IPS-20b (cell line): Measurements from ENCODE around the gene TMPO.
"Not testable (repeated sequence)": the region's sequence is repeated elsewhere in the genome, so short reads cannot be mapped to it uniquely, and the experiment has no call there.

Experiments
- H3K27ac ChIP-seq: one replicate; pipeline ENCODE4 v1.5.1; 2013; ENCODE audit warnings: low read length
- H3K27me3 ChIP-seq: 2 replicates; pipeline ENCODE4 v1.6.1; 2013; ENCODE audit warnings: mild to moderate bottlenecking, low read length, inconsistent platforms; ENCODE audit not compliant: insufficient read depth
- H3K36me3 ChIP-seq: 2 replicates; pipeline ENCODE4 v1.6.1; 2013; ENCODE audit warnings: low read depth, mild to moderate bottlenecking, inconsistent platforms, low read length, moderate library complexity; ENCODE audit not compliant: insufficient read depth
- H3K4me1 ChIP-seq: 2 replicates; pipeline ENCODE4 v1.6.1; 2013; ENCODE audit warnings: mild to moderate bottlenecking, control low read depth, inconsistent platforms, low read length, moderate library complexity; ENCODE audit not compliant: insufficient read depth
- H3K4me3 ChIP-seq: 2 replicates; pipeline ENCODE4 v1.5.1; 2013; ENCODE audit warnings: mild to moderate bottlenecking, low read length, inconsistent platforms
- H3K9ac ChIP-seq: 2 replicates; pipeline ENCODE4 v1.6.1; 2013; ENCODE audit warnings: low read depth, mild to moderate bottlenecking, inconsistent platforms, low read length, moderate library complexity
- H3K9me3 ChIP-seq: 2 replicates; pipeline ENCODE4 v1.6.1; 2013; ENCODE audit warnings: mild to moderate bottlenecking, low read depth, low read length, inconsistent platforms; ENCODE audit not compliant: insufficient read depth

The TMPO gene

GRCh38 chr12:98488416-98488815, 27.0 kb upstream of the TMPO start:
- not testable (repeated sequence) for H3K27ac ChIP-seq, H3K27me3 ChIP-seq, H3K9me3 ChIP-seq, H3K9ac ChIP-seq, H3K4me3 ChIP-seq, H3K36me3 ChIP-seq
- H3K4me1 ChIP-seq = peaks cover 39% of the 10 kb centered on the region; the same call in 1 of the 2 replicates

GRCh38 chr12:98489176-98489575, 26.2 kb upstream of the TMPO start:
- Histone ChIP-seq H3K27ac (no peak overlapping the region), H3K9me3 (no peaks in the 10 kb centered on the region), H3K36me3 (no peaks in the 10 kb centered on the region), H3K4me3 (no peak overlapping the region), H3K4me1 (peaks cover 39% of the 10 kb centered on the region; the same call in 1 of the 2 replicates), H3K9ac (no peak overlapping the region; the same call in 1 of the 2 replicates), H3K27me3 (no peaks in the 10 kb centered on the region)

DNA sequence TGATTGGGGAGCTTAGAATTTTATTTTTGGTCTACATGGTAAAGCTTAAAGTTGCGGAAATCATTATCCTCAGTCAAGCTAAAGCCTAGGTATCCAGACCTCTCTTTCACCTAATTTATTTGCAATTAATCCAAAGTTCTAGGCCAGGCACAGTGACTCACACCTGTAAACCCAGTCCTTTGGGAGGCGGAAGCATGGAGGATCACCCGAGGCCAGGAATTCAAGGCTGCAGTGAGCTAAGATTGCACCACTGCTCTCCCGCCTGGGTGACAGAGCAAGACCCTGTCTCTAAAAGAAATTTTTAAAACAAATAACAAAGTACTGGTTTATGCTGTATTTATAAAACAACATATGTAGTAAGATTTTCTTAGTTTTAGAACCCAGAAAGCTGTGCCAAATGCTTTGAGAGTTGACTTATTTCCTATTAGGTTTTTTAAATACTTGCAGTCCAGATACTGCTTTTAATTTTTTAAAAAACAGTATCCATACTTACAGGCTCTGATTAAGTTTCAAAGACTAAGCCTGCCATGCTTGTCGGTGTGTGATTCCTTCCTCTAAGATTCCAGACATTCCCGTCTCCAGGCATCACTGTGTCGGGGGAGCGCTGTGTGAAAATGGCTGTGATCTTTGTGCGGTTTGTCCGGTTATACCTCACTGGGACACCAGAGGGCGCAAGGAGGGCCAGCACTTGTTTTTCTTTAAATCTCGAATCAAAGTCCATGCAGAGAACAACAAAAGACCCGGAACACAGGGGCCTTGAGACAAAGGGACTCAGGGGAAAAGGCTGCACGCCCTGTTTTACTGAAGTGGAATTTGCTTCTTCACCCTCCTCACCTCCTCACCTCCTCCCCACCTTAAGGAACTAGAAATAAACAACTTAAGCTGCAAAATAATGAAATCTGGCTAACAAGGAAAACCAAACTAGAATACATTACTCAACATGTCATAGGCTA, 24.6 kb upstream of the TMPO start:
- peak overlapping the region; percentile 92 for H3K27ac ChIP-seq

GRCh38 chr12:98492580-98493140, 22.7 kb upstream of the TMPO start:
- Histone ChIP-seq H3K27ac (no peak overlapping the region), H3K27me3 (no peaks in the 10 kb centered on the region), H3K9me3 (no peaks in the 10 kb centered on the region), H3K36me3 (no peaks in the 10 kb centered on the region), H3K4me1 (peaks cover 36% of the 10 kb centered on the region; the same call in 1 of the 2 replicates), H3K9ac (no peak overlapping the region), H3K4me3 (no peak overlapping the region)

More for the DNA sequence above, 24.6 kb upstream of the TMPO start:
- Histone ChIP-seq H3K36me3 (no peaks in the 10 kb centered on the region), H3K4me1 (peaks cover 37% of the 10 kb centered on the region; the same call in 1 of the 2 replicates), H3K9me3 (no peaks in the 10 kb centered on the region), H3K4me3 (peak overlapping the region; percentile 30; the same call in 1 of the 2 replicates), H3K9ac (peak overlapping the region; percentile 69; the same call in 1 of the 2 replicates), H3K27me3 (no peaks in the 10 kb centered on the region)

GRCh38 chr12:98501266-98501629, 14.1 kb upstream of the TMPO start:
- not testable (repeated sequence) for H3K27ac ChIP-seq, H3K4me3 ChIP-seq, H3K9ac ChIP-seq, H3K4me1 ChIP-seq, H3K27me3 ChIP-seq, H3K9me3 ChIP-seq, H3K36me3 ChIP-seq

- peak overlapping the region; percentile 70 for H3K27ac ChIP-seq
- H3K4me1 ChIP-seq = no peaks in the 10 kb centered on the region
- no peaks in the 10 kb centered on the region for H3K9me3 ChIP-seq
- peak overlapping the region; percentile 92 for H3K4me3 ChIP-seq
- H3K36me3 ChIP-seq = no peaks in the 10 kb centered on the region
- H3K9ac ChIP-seq = peak overlapping the region; percentile 94
- no peaks in the 10 kb centered on the region for H3K27me3 ChIP-seq
Measured at GRCh38 chr12:98503342-98503591, 12.1 kb upstream of the TMPO start.

- Histone ChIP-seq H3K27ac (peak overlapping the region; percentile 70), H3K4me3 (peak overlapping the region; percentile 92), H3K36me3 (no peaks in the 10 kb centered on the region), H3K9ac (peak overlapping the region; percentile 94), H3K27me3 (no peaks in the 10 kb centered on the region), H3K9me3 (no peaks in the 10 kb centered on the region), H3K4me1 (no peaks in the 10 kb centered on the region)
Measured at GRCh38 chr12:98503592-98504367, 11.6 kb upstream of the TMPO start.

GRCh38 chr12:98504368-98504617, 11.1 kb upstream of the TMPO start:
- peak overlapping the region; percentile 1 for H3K27ac ChIP-seq

GRCh38 chr12:98509063-98509462, 6.3 kb upstream of the TMPO start:
- Histone ChIP-seq H3K27ac (no peak overlapping the region), H3K9me3 (no peaks in the 10 kb centered on the region), H3K4me3 (no peak overlapping the region), H3K27me3 (no peaks in the 10 kb centered on the region), H3K9ac (no peak overlapping the region), H3K36me3 (no peaks in the 10 kb centered on the region), H3K4me1 (peaks cover 6% of the 10 kb centered on the region; the same call in 1 of the 2 replicates)

More at GRCh38 chr12:98504368-98504617, 11.1 kb upstream of the TMPO start:
- no peaks in the 10 kb centered on the region for H3K9me3 ChIP-seq
- H3K36me3 ChIP-seq = no peaks in the 10 kb centered on the region
- peak overlapping the region; percentile 94; the same call in 1 of the 2 replicates for H3K9ac ChIP-seq
- peaks cover 3% of the 10 kb centered on the region; the same call in 1 of the 2 replicates for H3K4me1 ChIP-seq
- H3K4me3 ChIP-seq = peak overlapping the region; percentile 92
- H3K27me3 ChIP-seq = no peaks in the 10 kb centered on the region

- H3K9ac ChIP-seq, H3K27me3 ChIP-seq, H3K9me3 ChIP-seq, H3K4me3 ChIP-seq, H3K36me3 ChIP-seq, H3K4me1 ChIP-seq, H3K27ac ChIP-seq: not testable (repeated sequence)
Measured at GRCh38 chr12:98511806-98512205, 3.6 kb upstream of the TMPO start.

DNA sequence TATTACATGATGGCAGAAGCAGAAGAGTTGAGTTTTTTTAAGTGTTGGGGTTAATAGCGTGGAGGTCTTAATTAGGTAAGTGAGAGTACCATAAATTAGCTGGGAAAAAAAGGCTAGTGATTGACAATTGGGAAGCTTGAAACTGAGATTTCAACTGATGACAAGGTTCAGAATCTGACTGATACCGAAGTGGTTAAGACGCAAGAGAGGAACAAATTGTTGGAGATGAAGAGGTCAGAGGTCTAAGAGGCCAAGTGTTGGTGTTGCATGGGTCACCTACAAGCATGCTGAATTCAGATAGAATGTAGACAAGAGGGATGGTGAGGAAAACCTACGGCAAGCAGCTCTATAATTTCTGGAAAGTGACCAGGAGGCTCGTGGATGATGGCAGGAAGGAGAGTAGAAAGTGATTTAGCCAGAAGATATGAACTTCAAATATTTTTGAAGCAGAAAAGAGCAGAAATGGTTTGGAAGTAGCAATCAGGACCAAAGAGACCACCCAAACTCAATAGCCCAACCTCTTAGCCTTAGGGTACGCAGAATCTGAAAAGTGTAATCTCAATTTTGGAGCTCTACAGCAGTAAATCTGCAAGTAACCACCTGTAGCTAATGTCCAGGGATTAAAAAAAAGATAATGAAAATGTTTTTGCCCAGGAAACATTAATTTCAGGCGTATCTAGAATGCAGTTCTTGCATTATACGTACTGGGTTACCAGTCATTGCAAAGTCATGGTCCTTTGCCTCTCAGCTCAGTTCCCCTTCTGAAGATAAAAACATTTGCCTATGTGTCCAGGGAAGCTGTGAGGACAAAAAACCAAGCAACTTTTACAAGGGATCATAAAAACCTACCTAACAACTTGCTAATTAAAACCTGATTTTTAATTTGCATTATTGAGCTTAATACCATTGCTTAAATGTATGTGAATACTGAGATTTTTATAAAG, 1.7 kb upstream of the TMPO start:
- H3K4me1 ChIP-seq = peaks cover 8% of the 10 kb centered on the region; the same call in 1 of the 2 replicates
- H3K27me3 ChIP-seq = no peaks in the 10 kb centered on the region
- no peak overlapping the region for H3K27ac ChIP-seq
- peaks cover 8% of the 10 kb centered on the region for H3K36me3 ChIP-seq
- H3K9ac ChIP-seq = peak overlapping the region; percentile 99
- H3K9me3 ChIP-seq = no peaks in the 10 kb centered on the region
- H3K4me3 ChIP-seq = peak overlapping the region; percentile 84
